ENCODE measurements around the gene CHST15.

Gene CHST15

DNA sequence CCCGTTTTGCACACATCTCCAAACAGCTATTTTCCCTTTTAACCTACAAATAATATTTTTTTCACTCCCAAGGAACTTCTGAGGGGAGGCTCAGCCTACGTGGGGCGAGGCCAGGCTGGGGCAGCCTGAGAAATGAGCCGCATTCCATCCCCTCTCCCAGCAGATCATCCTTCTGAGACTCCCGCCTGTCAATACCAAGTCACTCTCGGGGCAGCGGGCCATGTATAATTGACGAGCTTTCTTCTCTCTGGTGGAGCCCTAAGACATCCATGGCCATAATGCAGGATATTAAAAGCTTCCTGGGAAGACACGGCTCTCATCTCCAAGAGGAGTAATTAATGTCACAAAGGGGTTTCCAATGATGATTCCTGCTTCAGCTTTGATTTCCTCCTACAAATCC is 37.8 kb upstream of the CHST15 start:
- Histone ChIP-seq H3K4me1 (ENCODE audit: control insufficient read depth in 5 of 5, insufficient read depth in 5 of 5, low read length in 5 of 5) (peaks cover 3 to 14% (median 9%) of the 10 kb centered on the region in 5 donors), H3K36me3 (ENCODE audit: control insufficient read depth in 5 of 5, insufficient read depth in 5 of 5, low read length in 5 of 5) (no peaks in the 10 kb centered on the region), H3K9ac (ENCODE audit: low read length in 5 of 5) (no peak overlapping the region), H3K27me3 (ENCODE audit: control insufficient read depth in 5 of 5, insufficient read depth in 4 of 5, low read length in 5 of 5) (peaks cover 0 to 4% (median 0%) of the 10 kb centered on the region in 5 donors), H3K9me3 (ENCODE audit: control insufficient read depth in 5 of 5, low read length in 5 of 5) (no peaks in the 10 kb centered on the region), H3K27ac (ENCODE audit: low read depth, low read length) (no peak overlapping the region), H3K4me3 (ENCODE audit: low read depth in 1 of 5, low read length in 5 of 5) (no peak overlapping the region)

DNA sequence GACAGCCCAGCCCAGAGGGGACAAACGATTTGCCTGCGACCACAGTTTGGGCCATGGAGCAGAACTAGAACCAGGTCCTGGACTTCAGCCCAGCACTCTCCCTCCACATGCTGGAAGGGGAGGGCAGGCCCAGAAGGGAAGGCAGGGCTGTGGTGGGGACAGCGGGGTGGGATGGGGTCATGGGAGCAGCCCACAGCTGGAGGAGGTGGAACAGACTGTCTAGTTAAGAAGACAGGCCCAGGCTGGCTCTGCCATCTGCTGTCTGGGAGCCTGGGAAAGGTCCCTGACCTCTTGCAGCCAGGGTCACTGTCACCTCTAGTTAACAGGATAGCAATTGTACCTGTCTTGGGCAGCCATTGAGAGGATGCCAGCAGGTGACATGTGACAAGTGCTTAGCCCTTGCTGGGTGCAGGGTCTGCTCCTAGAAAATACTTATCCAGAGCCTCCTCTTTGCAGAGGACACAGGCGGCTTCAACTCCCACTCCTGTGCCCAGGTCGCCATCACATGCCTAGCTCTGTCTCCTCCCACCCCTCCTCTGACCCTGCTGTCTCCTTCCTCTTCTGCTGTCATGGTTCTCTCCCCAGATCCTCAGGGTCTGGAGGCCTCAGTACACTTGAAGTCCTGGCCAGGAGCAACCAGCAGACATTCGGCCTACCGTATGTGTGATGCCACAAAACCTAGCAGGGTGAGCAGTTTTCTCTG is 37.0 kb upstream of the CHST15 start:
- Histone ChIP-seq H3K27ac (ENCODE audit: low read depth, low read length) (no peak overlapping the region), H3K9ac (ENCODE audit: low read length in 5 of 5) (no peak overlapping the region)

GRCh38 chr10:124129471-124129870 is 36.1 kb upstream of the CHST15 start:
- no peak overlapping the region for H3K9ac ChIP-seq (ENCODE audit: low read length in 5 of 5)
- no peak overlapping the region for H3K27ac ChIP-seq (ENCODE audit: low read depth, low read length)
- no peak overlapping the region for H3K4me3 ChIP-seq (ENCODE audit: low read depth in 1 of 5, low read length in 5 of 5)
- H3K4me1 ChIP-seq (ENCODE audit: control insufficient read depth in 5 of 5, insufficient read depth in 5 of 5, low read length in 5 of 5): peaks cover 3 to 20% (median 13%) of the 10 kb centered on the region in 5 donors
- no peaks in the 10 kb centered on the region for H3K9me3 ChIP-seq (ENCODE audit: control insufficient read depth in 5 of 5, low read length in 5 of 5)
- peaks cover 0 to 4% (median 0%) of the 10 kb centered on the region in 5 donors for H3K27me3 ChIP-seq (ENCODE audit: control insufficient read depth in 5 of 5, insufficient read depth in 4 of 5, low read length in 5 of 5)
- no peaks in the 10 kb centered on the region for H3K36me3 ChIP-seq (ENCODE audit: control insufficient read depth in 5 of 5, insufficient read depth in 5 of 5, low read length in 5 of 5)

More for the DNA sequence above, 37.0 kb upstream of the CHST15 start:
- peaks cover 0 to 4% (median 0%) of the 10 kb centered on the region in 5 donors for H3K27me3 ChIP-seq (ENCODE audit: control insufficient read depth in 5 of 5, insufficient read depth in 4 of 5, low read length in 5 of 5)
- no peak overlapping the region for H3K4me3 ChIP-seq (ENCODE audit: low read depth in 1 of 5, low read length in 5 of 5)
- H3K9me3 ChIP-seq (ENCODE audit: control insufficient read depth in 5 of 5, low read length in 5 of 5): no peaks in the 10 kb centered on the region
- no peaks in the 10 kb centered on the region for H3K36me3 ChIP-seq (ENCODE audit: control insufficient read depth in 5 of 5, insufficient read depth in 5 of 5, low read length in 5 of 5)
- peaks cover 3 to 20% (median 13%) of the 10 kb centered on the region in 5 donors for H3K4me1 ChIP-seq (ENCODE audit: control insufficient read depth in 5 of 5, insufficient read depth in 5 of 5, low read length in 5 of 5)

DNA sequence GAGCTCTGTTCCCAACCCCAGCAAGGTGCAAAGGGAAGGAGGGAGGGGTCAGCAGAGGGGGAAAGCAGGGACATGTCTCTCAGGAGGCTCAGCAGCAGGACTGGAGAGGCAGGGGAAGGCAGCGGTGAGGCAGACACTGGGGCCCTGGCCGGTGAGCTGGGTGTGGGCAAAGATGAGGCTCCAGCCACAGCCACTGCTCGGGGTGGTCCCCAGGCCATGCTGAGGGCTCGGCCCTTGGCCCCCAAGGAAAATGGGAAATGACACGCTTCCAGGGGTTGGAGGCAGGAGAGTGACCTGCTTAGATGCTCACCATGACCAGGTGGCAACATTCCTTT is 35.4 kb upstream of the CHST15 start:
- Histone ChIP-seq H3K27ac (ENCODE audit: low read depth, low read length) (no peak overlapping the region), H3K4me1 (ENCODE audit: control insufficient read depth in 5 of 5, insufficient read depth in 5 of 5, low read length in 5 of 5) (peaks cover 4 to 22% (median 14%) of the 10 kb centered on the region in 5 donors), H3K4me3 (ENCODE audit: low read depth in 1 of 5, low read length in 5 of 5) (no peak overlapping the region), H3K9me3 (ENCODE audit: control insufficient read depth in 5 of 5, low read length in 5 of 5) (no peaks in the 10 kb centered on the region), H3K36me3 (ENCODE audit: control insufficient read depth in 5 of 5, insufficient read depth in 5 of 5, low read length in 5 of 5) (no peaks in the 10 kb centered on the region), H3K9ac (ENCODE audit: low read length in 5 of 5) (no peak overlapping the region), H3K27me3 (ENCODE audit: control insufficient read depth in 5 of 5, insufficient read depth in 4 of 5, low read length in 5 of 5) (peaks cover 0 to 4% (median 0%) of the 10 kb centered on the region in 5 donors)

DNA sequence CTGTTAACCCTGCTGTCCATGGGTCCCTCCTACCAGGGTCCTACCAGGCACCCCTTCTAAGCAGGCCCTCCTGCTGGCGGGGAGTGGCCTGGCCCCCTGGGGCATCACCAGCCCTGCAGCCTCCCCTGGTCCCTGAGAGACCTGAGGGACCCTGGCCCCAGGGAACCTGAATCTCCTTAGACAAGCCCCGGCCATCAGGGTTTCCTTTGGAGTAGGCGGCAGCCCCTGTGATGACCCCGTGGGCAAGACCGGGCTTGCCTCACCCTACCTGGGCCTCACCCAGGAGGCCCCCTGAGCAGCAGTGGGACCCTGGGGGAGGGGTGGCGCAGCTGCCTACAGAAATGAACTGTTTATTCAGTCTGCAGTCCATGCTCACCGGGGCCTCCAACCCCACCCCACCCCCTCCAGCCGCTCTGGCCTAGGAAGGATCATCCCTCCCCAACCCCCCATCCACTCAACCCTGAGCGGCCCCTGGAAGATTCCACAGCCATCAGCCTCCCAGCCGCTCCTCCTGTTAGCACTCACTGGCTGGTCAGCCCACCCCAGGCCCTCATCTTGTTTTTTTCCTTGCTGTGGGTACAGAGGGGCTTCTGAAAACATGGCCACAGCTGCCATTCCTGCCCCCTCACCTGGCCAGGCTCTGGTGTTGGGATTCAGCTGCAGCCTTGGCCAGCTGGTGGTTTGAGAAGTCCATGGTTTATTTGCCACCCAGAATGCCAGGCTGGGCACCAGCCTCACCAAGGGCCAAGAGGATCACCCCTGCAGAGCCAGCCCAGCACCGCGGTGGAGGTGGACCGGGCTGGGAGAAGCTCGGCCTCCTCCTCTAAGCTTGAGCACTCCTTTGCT is 34.8 kb upstream of the CHST15 start:
- Histone ChIP-seq H3K27me3 (ENCODE audit: control insufficient read depth in 5 of 5, insufficient read depth in 4 of 5, low read length in 5 of 5) (peaks cover 0 to 4% (median 0%) of the 10 kb centered on the region in 5 donors), H3K36me3 (ENCODE audit: control insufficient read depth in 5 of 5, insufficient read depth in 5 of 5, low read length in 5 of 5) (no peaks in the 10 kb centered on the region), H3K9ac (ENCODE audit: low read length in 5 of 5) (no peak overlapping the region)

GRCh38 chr10:124127563-124127962 is 34.2 kb upstream of the CHST15 start:
- Histone ChIP-seq H3K9ac (ENCODE audit: low read length in 5 of 5) (no peak overlapping the region), H3K4me1 (ENCODE audit: control insufficient read depth in 5 of 5, insufficient read depth in 5 of 5, low read length in 5 of 5) (peaks cover 6 to 24% (median 17%) of the 10 kb centered on the region in 5 donors), H3K27me3 (ENCODE audit: control insufficient read depth in 5 of 5, insufficient read depth in 4 of 5, low read length in 5 of 5) (peaks cover 0 to 3% (median 0%) of the 10 kb centered on the region in 5 donors), H3K9me3 (ENCODE audit: control insufficient read depth in 5 of 5, low read length in 5 of 5) (no peaks in the 10 kb centered on the region), H3K36me3 (ENCODE audit: control insufficient read depth in 5 of 5, insufficient read depth in 5 of 5, low read length in 5 of 5) (no peaks in the 10 kb centered on the region), H3K27ac (ENCODE audit: low read depth, low read length) (no peak overlapping the region), H3K4me3 (ENCODE audit: low read depth in 1 of 5, low read length in 5 of 5) (no peak overlapping the region)

More for the DNA sequence above, 34.8 kb upstream of the CHST15 start:
- H3K4me1 ChIP-seq (ENCODE audit: control insufficient read depth in 5 of 5, insufficient read depth in 5 of 5, low read length in 5 of 5): peaks cover 6 to 24% (median 17%) of the 10 kb centered on the region in 5 donors
- H3K27ac ChIP-seq (ENCODE audit: low read depth, low read length): no peak overlapping the region
- H3K9me3 ChIP-seq (ENCODE audit: control insufficient read depth in 5 of 5, low read length in 5 of 5): no peaks in the 10 kb centered on the region
- H3K4me3 ChIP-seq (ENCODE audit: low read depth in 1 of 5, low read length in 5 of 5): no peak overlapping the region

- Histone ChIP-seq H3K27me3 (ENCODE audit: control insufficient read depth in 5 of 5, insufficient read depth in 4 of 5, low read length in 5 of 5) (peaks cover 0 to 3% (median 0%) of the 10 kb centered on the region in 5 donors), H3K4me1 (ENCODE audit: control insufficient read depth in 5 of 5, insufficient read depth in 5 of 5, low read length in 5 of 5) (peaks cover 6 to 24% (median 17%) of the 10 kb centered on the region in 5 donors), H3K27ac (ENCODE audit: low read depth, low read length) (no peak overlapping the region), H3K9me3 (ENCODE audit: control insufficient read depth in 5 of 5, low read length in 5 of 5) (no peaks in the 10 kb centered on the region), H3K9ac (ENCODE audit: low read length in 5 of 5) (no peak overlapping the region), H3K36me3 (ENCODE audit: control insufficient read depth in 5 of 5, insufficient read depth in 5 of 5, low read length in 5 of 5) (no peaks in the 10 kb centered on the region), H3K4me3 (ENCODE audit: low read depth in 1 of 5, low read length in 5 of 5) (no peak overlapping the region)
Observed at GRCh38 chr10:124126983-124127385, 33.6 kb upstream of the CHST15 start.

GRCh38 chr10:124126145-124126982 is 33.0 kb upstream of the CHST15 start:
- Histone ChIP-seq H3K27me3 (ENCODE audit: control insufficient read depth in 5 of 5, insufficient read depth in 4 of 5, low read length in 5 of 5) (no peaks in the 10 kb centered on the region), H3K36me3 (ENCODE audit: control insufficient read depth in 5 of 5, insufficient read depth in 5 of 5, low read length in 5 of 5) (no peaks in the 10 kb centered on the region), H3K27ac (ENCODE audit: low read depth, low read length) (no peak overlapping the region), H3K9ac (ENCODE audit: low read length in 5 of 5) (no peak overlapping the region), H3K9me3 (ENCODE audit: control insufficient read depth in 5 of 5, low read length in 5 of 5) (no peaks in the 10 kb centered on the region), H3K4me1 (ENCODE audit: control insufficient read depth in 5 of 5, insufficient read depth in 5 of 5, low read length in 5 of 5) (peaks cover 6 to 24% (median 20%) of the 10 kb centered on the region in 5 donors), H3K4me3 (ENCODE audit: low read depth in 1 of 5, low read length in 5 of 5) (no peak overlapping the region)

DNA sequence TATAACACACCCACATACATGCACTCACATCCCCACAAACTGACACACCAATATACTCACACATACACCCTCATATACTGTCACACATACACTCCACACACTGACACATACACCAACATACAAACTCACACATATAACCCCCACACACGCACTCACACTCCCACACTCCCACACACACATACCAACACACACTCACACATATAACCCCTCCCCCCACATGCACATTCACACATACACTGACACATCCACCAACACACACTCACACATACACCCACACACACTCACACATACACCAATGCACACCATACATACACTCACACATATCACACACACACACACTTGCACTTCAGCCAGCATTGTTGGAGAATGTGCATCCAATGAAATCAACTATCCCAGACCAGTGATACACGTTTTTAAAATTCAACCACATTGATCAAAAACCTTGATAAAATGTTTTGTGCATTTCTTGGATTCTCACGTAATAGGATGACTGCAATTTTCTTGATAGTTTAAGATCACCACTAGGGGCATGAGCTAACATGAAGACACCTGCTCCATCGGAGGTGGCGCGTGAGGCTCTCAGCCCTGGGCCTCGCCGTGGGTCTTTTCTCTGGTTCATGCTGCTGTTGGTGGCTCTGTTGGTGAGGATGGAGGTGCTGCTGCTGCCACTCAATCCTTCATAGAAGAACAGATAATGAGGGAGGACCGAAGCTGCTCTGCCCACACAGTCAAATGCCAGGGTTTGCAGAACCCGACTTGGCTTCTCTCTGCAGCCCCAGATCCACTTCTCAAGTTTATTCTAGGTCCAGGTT is 32.1 kb upstream of the CHST15 start:
- H3K9ac ChIP-seq (ENCODE audit: low read length in 5 of 5): no peak overlapping the region
- H3K4me1 ChIP-seq (ENCODE audit: control insufficient read depth in 5 of 5, insufficient read depth in 5 of 5, low read length in 5 of 5): peaks cover 6 to 26% (median 24%) of the 10 kb centered on the region in 5 donors
- no peaks in the 10 kb centered on the region for H3K36me3 ChIP-seq (ENCODE audit: control insufficient read depth in 5 of 5, insufficient read depth in 5 of 5, low read length in 5 of 5)
- H3K9me3 ChIP-seq (ENCODE audit: control insufficient read depth in 5 of 5, low read length in 5 of 5): no peaks in the 10 kb centered on the region
- H3K4me3 ChIP-seq (ENCODE audit: low read depth in 1 of 5, low read length in 5 of 5): no peak overlapping the region
- H3K27ac ChIP-seq (ENCODE audit: low read depth, low read length): no peak overlapping the region
- no peaks in the 10 kb centered on the region for H3K27me3 ChIP-seq (ENCODE audit: control insufficient read depth in 5 of 5, insufficient read depth in 4 of 5, low read length in 5 of 5)
